ENCODE data around the gene RFPL4AL1.

- TF ChIP-seq POLR2A (IDR thresholded peaks at IDR 0.05; ENCODE audit: low read length) (no peak), GATA1 (IDR thresholded peaks at IDR 0.05; ENCODE audit: low read depth, low read length) (no peak)
Observed at GRCh38 chr19:55720801-55721200, 48.1 kb upstream of the RFPL4AL1 start.

All from erythroblast (primary cell).